SK-N-DZ (cell line): ENCODE results near the gene WLS.

Source experiments
- DNase-seq: peaks from one replicate; pipeline ENCODE4 v3.0.0-alpha.2; 2015; ENCODE audit warnings: low spot score

Gene WLS

GRCh38 chr1:68141071-68142021 is 91.0 kb downstream of the WLS start:
- no peak for DNase-seq

GRCh38 chr1:68140536-68140935 is 91.8 kb downstream of the WLS start:
- no peak for DNase-seq

- no peak for DNase-seq
Observed at GRCh38 chr1:68136187-68136586, 96.1 kb downstream of the WLS start.

DNA sequence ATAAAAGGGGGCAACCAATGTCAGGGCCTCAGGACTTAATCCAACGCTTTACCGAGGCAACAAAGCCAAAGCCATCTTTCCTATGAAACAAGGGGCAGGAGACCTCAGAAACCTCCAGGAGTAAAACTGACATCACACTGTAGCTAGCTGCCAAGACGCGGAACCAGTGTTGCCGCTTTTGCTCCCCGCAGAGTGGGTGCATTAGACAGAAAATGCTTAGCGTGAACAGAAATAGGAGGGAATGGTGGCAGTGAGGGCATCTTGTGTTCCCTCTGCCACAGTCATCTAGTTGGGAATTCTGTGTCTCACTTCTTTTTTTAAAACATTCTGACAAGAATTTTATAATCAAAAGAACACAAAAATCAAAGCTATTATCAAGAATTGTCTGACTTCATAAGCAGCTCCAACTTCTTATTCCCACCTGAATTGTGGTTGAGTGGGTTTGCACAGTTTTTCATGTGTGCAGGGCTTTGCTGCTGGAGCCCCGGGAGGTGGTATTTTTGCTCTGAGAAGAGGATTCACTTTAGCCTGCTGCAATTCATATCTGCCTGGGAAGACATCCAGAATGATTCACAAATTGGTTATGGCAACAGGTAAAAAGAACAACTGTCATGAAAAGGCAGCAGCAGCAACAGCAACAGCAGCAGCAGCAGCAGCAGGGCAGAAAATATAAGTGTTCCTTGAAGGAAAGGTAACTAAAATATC is 99.7 kb downstream of the WLS start:
- DNase-seq, result no peak

- DNase-seq, result no peak
Observed at GRCh38 chr1:68131261-68131660, 101.1 kb downstream of the WLS start.

DNA sequence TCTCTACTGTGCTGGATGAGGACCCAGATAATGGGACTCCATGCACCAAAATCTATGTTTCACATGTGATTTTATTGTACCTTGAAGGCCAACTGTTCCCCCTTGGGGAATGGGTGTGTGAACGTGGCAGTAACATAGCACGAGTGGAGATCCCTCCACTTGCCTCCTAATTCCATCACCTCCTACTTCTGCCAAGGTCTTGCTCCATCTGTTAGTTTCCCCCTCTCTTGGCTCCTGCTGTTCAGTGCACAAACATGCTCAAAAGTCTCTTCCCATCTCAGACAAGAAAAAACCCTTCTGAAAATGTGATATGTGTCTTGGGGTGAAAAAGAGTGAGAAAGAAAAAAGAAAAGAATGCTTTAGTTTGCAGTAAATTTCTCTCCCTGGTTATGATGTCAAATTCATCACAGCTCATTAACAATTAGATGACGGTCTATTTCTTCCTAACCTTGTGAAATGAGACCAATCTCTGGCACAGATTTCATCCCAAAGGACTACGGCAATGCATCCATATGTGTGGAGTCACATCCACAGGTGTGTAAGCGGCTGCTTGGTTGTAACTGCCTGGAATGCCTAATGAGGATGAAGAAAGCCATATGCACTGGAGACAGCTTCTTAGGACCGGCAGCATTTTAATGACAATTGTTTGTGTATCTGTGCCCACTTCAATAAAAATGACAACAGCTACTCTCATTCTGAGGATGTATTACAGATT is 102.6 kb downstream of the WLS start:
- DNase-seq, result no peak

DNA sequence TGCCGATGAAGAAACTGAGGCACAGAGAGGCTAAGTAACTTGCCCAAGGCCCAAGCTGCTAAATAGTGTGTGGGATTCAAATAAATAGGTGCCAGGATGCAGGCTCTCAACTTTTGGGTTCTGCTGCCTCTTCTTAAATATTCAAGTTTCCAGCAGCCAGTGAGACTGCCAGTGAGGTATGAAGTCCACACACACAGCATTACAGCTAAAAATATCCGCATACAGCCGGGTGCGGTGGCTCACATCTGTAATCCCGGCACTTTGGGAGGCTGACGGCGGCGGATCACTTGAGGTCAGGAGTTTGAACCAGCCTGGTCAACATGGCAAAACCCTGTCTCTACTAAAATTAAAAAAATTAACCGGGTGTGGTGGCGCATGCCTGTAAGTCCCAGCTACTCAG is 103.5 kb downstream of the WLS start:
- no peak for DNase-seq

DNA sequence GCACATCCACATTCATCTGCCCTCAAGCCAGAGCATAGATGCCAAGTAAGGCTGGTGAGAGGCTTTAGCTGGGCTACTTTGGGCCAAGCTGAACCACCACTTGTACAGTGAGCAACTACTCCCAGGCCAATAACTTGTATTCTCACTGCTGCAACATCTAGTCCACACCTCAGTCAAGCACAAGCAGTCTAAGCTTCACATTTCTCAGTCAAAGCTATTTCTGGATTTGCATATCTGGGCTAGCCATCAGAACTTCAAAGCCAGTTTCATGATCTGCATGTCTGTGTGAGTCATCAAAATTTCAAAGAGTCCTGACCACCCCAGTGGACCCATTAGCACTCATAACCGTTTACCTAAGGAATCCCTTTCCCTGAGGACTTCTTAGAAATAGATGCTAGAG is 104.2 kb downstream of the WLS start:
- DNase-seq, result no peak

GRCh38 chr1:68121536-68121935 is 110.8 kb downstream of the WLS start:
- no peak for DNase-seq

- DNase-seq, result peak; percentile 69
Observed at GRCh38 chr1:68120136-68120791, 112.1 kb downstream of the WLS start.

DNA sequence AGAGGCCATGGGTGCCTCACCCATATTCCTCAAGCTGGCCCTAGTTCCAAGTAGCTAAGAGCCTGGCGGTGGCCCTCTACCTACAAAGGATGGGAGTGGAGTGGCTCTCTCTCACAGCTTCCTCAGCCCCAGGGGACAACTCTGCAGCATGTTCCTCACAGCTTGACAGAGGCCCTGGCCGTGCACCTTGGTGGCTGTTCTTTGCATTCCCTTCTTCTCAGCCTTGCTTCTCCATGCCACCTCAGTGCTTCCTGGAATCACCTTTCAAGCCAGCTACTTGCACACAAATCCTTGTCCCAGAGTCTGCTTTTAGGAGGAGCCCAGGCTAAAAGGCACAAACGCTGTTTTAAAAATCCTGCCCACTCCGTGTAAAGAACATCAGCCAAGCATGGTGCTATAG is 112.9 kb downstream of the WLS start:
- DNase-seq, result no peak

- DNase-seq, result no peak
Observed at GRCh38 chr1:68117416-68117815, 114.9 kb downstream of the WLS start.

- peak; percentile 55 for DNase-seq
Observed at GRCh38 chr1:68116643-68117235, 115.6 kb downstream of the WLS start.

DNA sequence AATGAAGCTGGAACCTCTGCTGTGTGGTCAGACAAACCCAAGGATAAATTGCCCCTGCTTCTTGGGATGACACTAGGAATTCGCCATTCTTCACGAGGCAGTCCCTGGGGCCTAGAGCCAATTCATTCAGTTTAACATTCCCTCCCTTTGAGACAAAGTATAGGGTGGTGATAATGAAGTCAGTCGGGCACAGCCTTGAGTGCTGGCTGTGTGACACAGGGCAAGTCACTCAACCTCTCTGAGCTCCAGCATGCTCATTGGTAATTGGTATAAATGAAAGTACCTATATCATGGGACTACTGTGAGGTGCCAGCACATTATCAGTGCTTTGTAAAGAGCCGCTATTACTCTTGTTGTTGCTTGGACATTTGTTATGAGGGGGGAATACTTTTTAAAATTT is 117.0 kb downstream of the WLS start:
- DNase-seq, result no peak

DNA sequence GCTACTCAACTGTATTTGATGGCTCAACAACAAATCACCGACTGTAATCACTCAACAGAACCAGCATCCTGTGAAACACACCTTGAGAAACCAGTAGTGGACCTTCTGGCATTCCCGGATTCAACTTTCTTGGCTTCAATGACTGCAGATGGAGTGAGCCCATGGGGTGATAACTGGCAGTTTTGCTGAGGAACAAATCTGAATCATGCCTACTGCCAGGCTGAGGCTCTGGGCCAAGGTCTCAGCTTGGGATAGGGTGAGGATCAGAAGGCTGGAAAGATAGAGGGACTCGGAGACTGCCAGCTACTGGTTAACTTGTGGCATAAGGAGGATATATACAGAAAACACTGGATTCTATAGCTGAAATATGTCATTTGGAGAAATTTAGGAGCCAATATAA is 118.4 kb downstream of the WLS start:
- no peak for DNase-seq

DNA sequence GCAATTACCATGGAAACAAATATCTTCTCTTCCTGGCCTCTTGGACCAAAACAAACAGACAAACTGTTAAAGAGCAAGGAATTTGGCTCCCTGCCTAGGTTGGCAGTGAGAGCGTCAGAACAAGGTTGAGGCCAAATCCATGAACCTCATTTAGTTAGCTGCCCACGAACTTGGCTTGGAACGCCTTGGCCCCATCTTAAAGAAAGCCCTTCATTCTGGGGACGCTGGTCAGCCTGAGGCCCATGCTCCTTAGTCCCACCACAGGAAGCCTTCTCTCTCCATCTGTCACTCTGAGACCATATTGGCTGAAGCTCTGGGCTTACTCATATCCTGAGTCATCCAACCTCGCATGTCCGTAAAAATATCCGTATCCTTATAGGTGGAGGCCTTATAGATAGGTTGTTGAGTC is 119.5 kb downstream of the WLS start:
- DNase-seq, result no peak

GRCh38 chr1:68111519-68112436 is 120.5 kb downstream of the WLS start:
- DNase-seq, result peak; percentile 64

DNA sequence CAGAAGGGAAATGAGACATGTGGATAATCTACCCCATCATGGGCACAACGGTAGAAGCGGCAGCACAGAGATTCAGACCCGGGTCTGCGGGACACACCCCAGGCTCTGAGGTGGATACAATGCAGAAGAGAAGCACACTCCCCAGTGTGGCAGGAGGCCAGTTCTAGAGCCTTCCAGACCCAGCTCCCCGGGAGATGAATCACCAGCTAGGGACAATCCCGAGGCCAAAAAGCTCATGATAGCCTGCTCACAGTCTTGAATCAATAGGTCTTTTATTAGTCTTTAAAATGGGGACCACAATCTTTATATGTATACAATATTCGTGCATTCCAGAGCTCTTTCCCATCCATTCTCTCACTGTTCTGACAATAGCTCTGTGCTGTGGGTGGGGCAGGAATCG is 124.6 kb downstream of the WLS start:
- DNase-seq, result no peak

DNA sequence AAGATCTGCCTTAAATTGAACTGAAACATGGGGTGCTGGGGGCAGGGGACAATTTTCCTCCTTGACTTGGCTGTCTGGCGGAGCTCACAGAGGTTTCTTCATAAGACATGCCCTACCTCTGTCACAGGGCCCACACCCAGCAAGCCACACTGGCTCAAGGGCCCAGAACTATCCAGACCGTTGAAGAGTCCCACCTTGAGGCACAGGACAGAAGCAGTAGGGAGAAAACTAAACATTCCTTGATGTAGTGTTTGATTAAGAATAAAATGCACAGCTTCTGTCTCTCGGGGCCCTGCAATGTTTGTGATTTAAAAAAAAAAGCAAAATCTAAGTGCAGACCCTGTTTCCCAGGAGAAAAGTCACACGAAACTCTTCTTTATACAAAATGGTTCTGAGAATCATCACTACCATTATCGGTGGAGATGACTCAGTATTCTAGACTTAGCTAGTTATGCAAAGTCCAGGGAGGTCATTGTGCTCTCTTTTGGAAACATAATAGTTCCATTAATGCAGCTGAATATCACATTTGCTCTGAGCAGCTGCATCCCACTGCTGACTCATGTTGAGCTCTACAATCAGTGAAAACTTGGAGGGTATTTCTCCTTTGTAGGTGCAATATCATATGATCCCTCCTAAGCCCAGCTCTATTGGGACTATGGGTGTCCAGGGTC is 128.3 kb downstream of the WLS start:
- no peak for DNase-seq
